ENCODE results near the gene MAP3K13.

Gene MAP3K13

GRCh38 chr3:185362850-185363661, at the start of gene MAP3K13:
MAP3K13 (plus strand) TSS chr3:185363136; CDS start chr3:185428582, 65,446 bp downstream.
- peak; percentile 69 for DNase-seq

GRCh38 chr3:185313693-185314246, 49.2 kb upstream of the MAP3K13 start:
- no peak for DNase-seq

- DNase-seq: peak; percentile 85
Measured at GRCh38 chr3:185316740-185317412, 46.1 kb upstream of the MAP3K13 start.

GRCh38 chr3:185317674-185318073, 45.3 kb upstream of the MAP3K13 start:
- DNase-seq: peak; percentile 12

GRCh38 chr3:185318141-185318540, 44.8 kb upstream of the MAP3K13 start:
- peak; percentile 80 for DNase-seq

- no peak for DNase-seq
Measured at GRCh38 chr3:185319801-185320200, 43.1 kb upstream of the MAP3K13 start.

- DNase-seq: no peak
Measured at GRCh38 chr3:185320949-185321348, 42.0 kb upstream of the MAP3K13 start.

- no peak for DNase-seq
Measured at GRCh38 chr3:185322101-185322719, 40.7 kb upstream of the MAP3K13 start.

GRCh38 chr3:185325946-185326791, 36.8 kb upstream of the MAP3K13 start:
- DNase-seq: no peak

GRCh38 chr3:185327062-185327461, 35.9 kb upstream of the MAP3K13 start:
- DNase-seq: no peak

- no peak for DNase-seq
Measured at GRCh38 chr3:185328324-185329004, 34.5 kb upstream of the MAP3K13 start.

GRCh38 chr3:185330238-185330637, 32.7 kb upstream of the MAP3K13 start:
- DNase-seq: no peak

- no peak for DNase-seq
Measured at GRCh38 chr3:185330644-185331043, 32.3 kb upstream of the MAP3K13 start.

- peak; percentile 77 for DNase-seq
Measured at GRCh38 chr3:185332026-185332735, 30.8 kb upstream of the MAP3K13 start.

GRCh38 chr3:185335799-185336198, 27.1 kb upstream of the MAP3K13 start:
- peak; percentile 82 for DNase-seq

GRCh38 chr3:185337231-185337816, 25.6 kb upstream of the MAP3K13 start:
- DNase-seq: no peak

- DNase-seq: no peak
Measured at GRCh38 chr3:185339945-185340344, 23.0 kb upstream of the MAP3K13 start.

GRCh38 chr3:185340751-185341150, 22.2 kb upstream of the MAP3K13 start:
- no peak for DNase-seq

- DNase-seq: no peak
Measured at GRCh38 chr3:185341616-185342458, 21.1 kb upstream of the MAP3K13 start.

Data from NCI-H226 (cell line).